Mesenchymal stem cell (in vitro differentiated cells and primary cell): Measurements from ENCODE around the gene ARL17B.
A peak's percentile ranks its signal among the peaks of the same experiment; 100 is the strongest.
"Not testable (repeated sequence)": the region's sequence is repeated elsewhere in the genome, so short reads cannot be mapped to it uniquely, and the experiment has no call there.

ENCODE experiments used
- DNase-seq: peaks from one replicate; pipeline ENCODE4 v3.0.0-alpha.2; 2013
- H2AFZ ChIP-seq: one replicate; pipeline ENCODE4 v1.6.1; 2013; ENCODE audit warnings: low read depth, mild to moderate bottlenecking, control low read depth, inconsistent platforms, low read length, moderate library complexity
- H2AK5ac ChIP-seq: 2 replicates; pipeline ENCODE4 v1.6.1; 2013; ENCODE audit warnings: low read length, moderate library complexity, mild to moderate bottlenecking, inconsistent platforms; ENCODE audit not compliant: severe bottlenecking
- H2BK120ac ChIP-seq: one replicate; pipeline ENCODE4 v1.6.1; 2013; ENCODE audit warnings: low read depth, mild to moderate bottlenecking, inconsistent platforms, low read length, moderate library complexity
- H2BK12ac ChIP-seq, 2 experiments: one replicate each; pipeline ENCODE4 v1.6.1; 2013; ENCODE audit warnings: inconsistent platforms in 2 of 2, low read length in 2 of 2, mild to moderate bottlenecking in 2 of 2, moderate library complexity in 2 of 2, control low read depth in 1 of 2
- H2BK15ac ChIP-seq: one replicate; pipeline ENCODE4 v1.6.1; 2013; ENCODE audit warnings: mild to moderate bottlenecking, low read depth, inconsistent platforms; ENCODE audit not compliant: poor library complexity, severe bottlenecking
- H2BK5ac ChIP-seq: 2 replicates; pipeline ENCODE4 v1.6.1; 2013; ENCODE audit warnings: low read depth, mild to moderate bottlenecking, low read length, control low read depth, inconsistent platforms; ENCODE audit not compliant: poor library complexity, severe bottlenecking
- H3K14ac ChIP-seq, 2 experiments: one replicate each; pipeline ENCODE4 v1.6.1; 2013; ENCODE audit warnings: inconsistent platforms in 2 of 2, low read length in 2 of 2, control low read depth in 1 of 2, mild to moderate bottlenecking in 1 of 2, moderate library complexity in 1 of 2
- H3K18ac ChIP-seq, 2 experiments: one replicate each; pipeline ENCODE4 v1.6.1; 2013; ENCODE audit warnings: inconsistent platforms in 2 of 2, low read length in 2 of 2, control low read depth in 1 of 2, low read depth in 1 of 2, mild to moderate bottlenecking in 1 of 2
- H3K23ac ChIP-seq, 2 experiments: one replicate each; pipeline ENCODE4 v1.6.1; 2013; ENCODE audit warnings: inconsistent platforms in 2 of 2, low read length in 2 of 2, mild to moderate bottlenecking in 2 of 2, moderate library complexity in 2 of 2, control low read depth in 1 of 2
- H3K27ac ChIP-seq: 2 replicates; pipeline ENCODE4 v1.5.1; 2013; ENCODE audit warnings: mild to moderate bottlenecking, moderate library complexity, low read length, control low read depth, inconsistent platforms; ENCODE audit not compliant: poor library complexity, severe bottlenecking
- H3K27me3 ChIP-seq, 2 experiments: 2 replicates each; pipeline versions ENCODE4 v1.6.1 to v1.7.0; 2013; ENCODE audit warnings: low read length in 2 of 2, mild to moderate bottlenecking in 2 of 2, moderate library complexity in 2 of 2, control low read depth in 1 of 2, inconsistent platforms in 1 of 2; ENCODE audit not compliant: control insufficient read depth in 1 of 2, insufficient read depth in 1 of 2
- H3K36me3 ChIP-seq, 2 experiments: 2 replicates each; pipeline versions ENCODE4 v1.6.1 to v1.7.0; 2013; ENCODE audit warnings: low read length in 2 of 2, control low read depth in 1 of 2, inconsistent platforms in 1 of 2, low read depth in 1 of 2, mild to moderate bottlenecking in 1 of 2; ENCODE audit not compliant: insufficient read depth in 2 of 2, control insufficient read depth in 1 of 2
- H3K4ac ChIP-seq, 2 experiments: one replicate each; pipeline ENCODE4 v1.6.1; 2013; ENCODE audit warnings: inconsistent platforms in 2 of 2, low read length in 2 of 2, mild to moderate bottlenecking in 2 of 2, moderate library complexity in 2 of 2, control low read depth in 1 of 2, low read depth in 1 of 2
- H3K4me1 ChIP-seq: 2 replicates; pipeline ENCODE4 v1.6.1; 2013; ENCODE audit warnings: low read depth, low read length, control low read depth; ENCODE audit not compliant: control insufficient read depth, insufficient read depth
- H3K4me2 ChIP-seq: 2 replicates; pipeline ENCODE4 v1.6.1; 2013; ENCODE audit warnings: low read length, mild to moderate bottlenecking, inconsistent platforms; ENCODE audit not compliant: poor library complexity, severe bottlenecking
- H3K4me3 ChIP-seq, 2 experiments: 2 replicates each; pipeline versions ENCODE4 v1.5.1 to v1.7.0; 2013; ENCODE audit warnings: low read length in 2 of 2, mild to moderate bottlenecking in 2 of 2, control low read depth in 1 of 2, low read depth in 1 of 2; ENCODE audit not compliant: insufficient read depth in 1 of 2
- H3K79me1 ChIP-seq: replicated peaks from 2 replicates; pipeline ENCODE4 v1.6.1; 2013; ENCODE audit warnings: mild to moderate bottlenecking, control low read depth, low read length, inconsistent platforms; ENCODE audit not compliant: poor library complexity, severe bottlenecking
- H3K9ac ChIP-seq: 2 replicates; pipeline ENCODE4 v1.7.0; 2013; ENCODE audit warnings: mild to moderate bottlenecking, low read length, moderate library complexity
- H3K9me3 ChIP-seq: 2 replicates; pipeline ENCODE4 v1.7.0; 2013; ENCODE audit warnings: mild to moderate bottlenecking, low read length; ENCODE audit not compliant: control insufficient read depth
- H4K8ac ChIP-seq: one replicate; pipeline ENCODE4 v1.6.1; 2013; ENCODE audit warnings: inconsistent platforms, mild to moderate bottlenecking, low read length, moderate library complexity
- H4K91ac ChIP-seq: one replicate; pipeline ENCODE4 v1.6.1; 2013; ENCODE audit warnings: mild to moderate bottlenecking, low read length, inconsistent platforms
- WGBS: methylation state at CpG from one replicate; pipeline ENCODE4 v1.1.7; 2013; ENCODE audit warnings: mixed read lengths; 5-methylcytosine and 5-hydroxymethylcytosine counted together

Gene ARL17B

DNA sequence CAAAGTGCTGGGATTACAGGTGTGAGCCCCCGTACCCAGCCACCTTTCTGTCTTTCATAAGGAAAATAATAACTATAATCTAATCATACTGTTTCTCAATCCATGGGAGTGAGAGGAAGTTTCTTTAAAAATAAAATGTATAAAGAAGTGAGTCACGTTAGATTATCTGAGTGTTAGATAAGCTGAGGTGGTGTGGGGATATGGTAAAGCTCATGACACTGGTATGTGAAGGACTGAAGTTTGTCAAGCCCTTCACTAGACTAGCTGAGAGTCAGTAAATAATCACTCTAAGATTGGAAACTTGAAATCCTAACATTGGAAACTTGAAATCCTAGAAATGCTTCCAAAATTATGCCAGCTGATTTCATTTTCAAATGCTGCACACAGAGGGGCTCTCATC is 76.1 kb downstream of the ARL17B start:
- not testable (repeated sequence) for H2BK15ac ChIP-seq, H2BK120ac ChIP-seq, H4K91ac ChIP-seq, H3K79me1 ChIP-seq, H3K4me3 ChIP-seq, H3K23ac ChIP-seq, H3K27ac ChIP-seq, H2BK12ac ChIP-seq, H3K9me3 ChIP-seq, H3K27me3 ChIP-seq, H2AK5ac ChIP-seq, H3K18ac ChIP-seq, H3K36me3 ChIP-seq, H2AFZ ChIP-seq, H2BK5ac ChIP-seq, H3K4me2 ChIP-seq, H4K8ac ChIP-seq, H3K4ac ChIP-seq, H3K14ac ChIP-seq, H3K4me1 ChIP-seq, H3K9ac ChIP-seq
- peak; percentile 33 for DNase-seq
- 33% methylated on average over 1 of the region's 2 CpGs for WGBS

DNA sequence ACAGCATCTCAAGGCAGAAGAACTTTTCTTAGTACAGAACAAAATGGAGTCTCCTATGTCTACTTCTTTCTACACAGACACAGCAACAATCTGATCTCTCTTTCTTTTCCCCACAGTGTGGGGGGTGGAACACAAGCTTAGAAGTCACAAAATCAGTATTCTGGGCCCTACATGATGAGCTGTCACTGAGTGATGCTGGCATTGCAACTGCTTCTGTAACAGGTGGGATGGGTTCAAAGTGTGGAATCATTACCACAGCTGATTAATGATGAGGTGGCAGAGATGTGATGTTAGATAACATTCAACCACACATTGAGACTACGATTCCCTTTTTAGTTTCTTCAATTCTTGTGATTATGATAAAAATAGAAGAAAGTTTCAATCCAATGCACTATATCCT is 77.1 kb downstream of the ARL17B start:
- not testable (repeated sequence) for H3K36me3 ChIP-seq, H3K9ac ChIP-seq, H3K27ac ChIP-seq, H3K4ac ChIP-seq, H2BK12ac ChIP-seq, H3K4me2 ChIP-seq, H4K8ac ChIP-seq, H3K14ac ChIP-seq, H3K79me1 ChIP-seq, H3K4me3 ChIP-seq, H3K18ac ChIP-seq, H2AK5ac ChIP-seq, H4K91ac ChIP-seq, H3K23ac ChIP-seq, H3K4me1 ChIP-seq, H3K27me3 ChIP-seq, H2BK15ac ChIP-seq, H2BK120ac ChIP-seq, H2BK5ac ChIP-seq, H2AFZ ChIP-seq, H3K9me3 ChIP-seq
- DNase-seq = peak; percentile 30
- WGBS = no CpG with 5 or more reads among the region's 1 CpG

DNA sequence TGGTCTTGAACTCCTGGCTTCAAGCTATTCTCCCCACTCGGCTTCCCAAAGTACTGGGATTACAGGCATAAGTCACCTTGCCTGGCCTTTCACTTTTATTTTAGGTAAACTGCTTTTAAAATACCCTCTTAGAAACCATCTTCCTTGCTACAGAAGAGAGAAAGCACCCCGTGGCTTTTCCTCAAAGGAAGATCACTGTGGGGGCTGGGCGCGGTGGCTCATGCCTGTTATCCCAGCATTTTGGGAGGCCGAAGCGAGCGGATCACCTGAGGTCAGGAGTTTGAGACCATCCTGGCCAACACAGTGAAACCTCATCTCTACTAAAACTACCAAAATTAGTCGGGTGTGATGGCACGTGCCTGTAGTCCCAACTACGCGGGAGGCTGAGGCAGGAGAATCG is 78.9 kb downstream of the ARL17B start:
- H3K18ac ChIP-seq, H2BK5ac ChIP-seq, H3K27me3 ChIP-seq, H3K79me1 ChIP-seq, H3K14ac ChIP-seq, H3K36me3 ChIP-seq, H2BK120ac ChIP-seq, H3K9me3 ChIP-seq, DNase-seq, H2BK12ac ChIP-seq, H3K9ac ChIP-seq, H2BK15ac ChIP-seq, H2AK5ac ChIP-seq, H3K4ac ChIP-seq, H4K91ac ChIP-seq, H3K4me2 ChIP-seq, H3K27ac ChIP-seq, H3K4me3 ChIP-seq, H4K8ac ChIP-seq, H3K4me1 ChIP-seq, H3K23ac ChIP-seq, H2AFZ ChIP-seq: not testable (repeated sequence)
- 88% methylated on average over 7 of the region's 12 CpGs for WGBS

DNA sequence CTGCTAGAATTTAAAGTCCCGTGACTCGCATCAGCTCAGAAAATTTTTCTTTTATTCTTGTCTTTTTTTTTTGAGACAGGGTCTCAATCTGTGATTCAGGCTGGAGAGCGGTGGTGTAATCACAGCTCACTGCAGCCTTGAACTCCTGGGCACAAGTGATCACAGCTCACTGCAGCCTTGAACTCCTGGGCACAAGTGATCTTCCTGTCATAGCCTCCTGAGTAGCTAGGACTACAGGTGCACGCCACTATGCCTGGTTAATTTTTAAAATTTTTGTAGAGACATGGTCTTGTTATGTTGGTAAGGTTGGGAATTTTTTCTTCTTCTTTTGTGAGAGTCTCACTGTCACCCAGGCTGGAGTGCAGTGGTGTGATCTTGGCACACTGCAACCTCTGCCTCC is 80.2 kb downstream of the ARL17B start:
- not testable (repeated sequence) for H4K91ac ChIP-seq, H3K18ac ChIP-seq, H2BK15ac ChIP-seq, H3K14ac ChIP-seq, H2BK12ac ChIP-seq, H3K4me1 ChIP-seq, H3K9me3 ChIP-seq, H3K4me2 ChIP-seq, H2BK5ac ChIP-seq, H3K79me1 ChIP-seq, H3K4me3 ChIP-seq, H2AK5ac ChIP-seq, H3K9ac ChIP-seq, H3K36me3 ChIP-seq, H3K27me3 ChIP-seq, H3K27ac ChIP-seq, DNase-seq, H4K8ac ChIP-seq, H3K23ac ChIP-seq, H2BK120ac ChIP-seq, H2AFZ ChIP-seq, H3K4ac ChIP-seq
- 69% methylated on average over 3 of the region's 4 CpGs for WGBS
